ENCODE measurements around the gene FMO4.
"Not testable (repeated sequence)": the region's sequence is repeated elsewhere in the genome, so short reads cannot be mapped to it uniquely, and the experiment has no call there.

FMO4 gene

DNA sequence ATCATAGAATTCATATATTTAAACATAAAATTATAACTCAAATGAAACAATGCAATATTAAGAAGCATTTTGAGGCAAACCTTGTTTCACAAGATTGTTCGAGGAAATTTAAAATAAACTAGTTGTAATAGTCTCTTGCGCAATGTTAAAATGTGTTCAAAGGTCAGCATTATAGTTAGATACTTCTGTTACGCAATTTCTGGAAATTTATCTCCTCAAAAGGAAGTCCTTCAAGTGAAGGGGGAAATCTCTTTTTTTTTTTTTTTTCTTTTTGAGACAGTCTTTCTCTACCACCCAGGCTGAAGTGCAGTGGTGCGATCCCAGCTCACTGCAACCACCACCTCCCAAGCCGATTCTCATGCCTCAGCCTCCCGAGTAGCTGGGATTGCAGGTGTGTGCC, 52.1 kb downstream of the FMO4 start:
- Histone ChIP-seq H2AFZ (ENCODE audit: low read length) (no peak overlapping the region), H3K27me3 (ENCODE audit: insufficient read depth, low read length) (no peaks in the 10 kb centered on the region), H3F3A (ENCODE audit: insufficient read depth, low read length) (no peaks in the 10 kb centered on the region), H3K27ac (ENCODE audit: low read depth, low read length, poor library complexity, severe bottlenecking) (no peak overlapping the region), H3K4me2 (ENCODE audit: low read length) (no peak overlapping the region), H3K4me3 (ENCODE audit: low read depth, low read length, poor library complexity, severe bottlenecking) (no peak overlapping the region), H3K9me3 (ENCODE audit: low read length) (no peaks in the 10 kb centered on the region), H4K20me1 (ENCODE audit: insufficient read depth, low read length) (no peaks in the 10 kb centered on the region), H3K4me1 (ENCODE audit: insufficient read depth, low read length, severe bottlenecking) (no peaks in the 10 kb centered on the region), H3K79me2 (ENCODE audit: insufficient read depth, low read length) (no peaks in the 10 kb centered on the region), H3K36me3 (ENCODE audit: insufficient read depth, low read length) (no peaks in the 10 kb centered on the region), H3K9me2 (ENCODE audit: low read depth, low read length) (no peaks in the 10 kb centered on the region), H3K9ac (ENCODE audit: low read length) (no peak overlapping the region)
- no peak for TF ChIP-seq EZH2 (IDR thresholded peaks at IDR 0.05; ENCODE audit: borderline replicate concordance, low read length)
- TF ChIP-seq, protein P1, sequence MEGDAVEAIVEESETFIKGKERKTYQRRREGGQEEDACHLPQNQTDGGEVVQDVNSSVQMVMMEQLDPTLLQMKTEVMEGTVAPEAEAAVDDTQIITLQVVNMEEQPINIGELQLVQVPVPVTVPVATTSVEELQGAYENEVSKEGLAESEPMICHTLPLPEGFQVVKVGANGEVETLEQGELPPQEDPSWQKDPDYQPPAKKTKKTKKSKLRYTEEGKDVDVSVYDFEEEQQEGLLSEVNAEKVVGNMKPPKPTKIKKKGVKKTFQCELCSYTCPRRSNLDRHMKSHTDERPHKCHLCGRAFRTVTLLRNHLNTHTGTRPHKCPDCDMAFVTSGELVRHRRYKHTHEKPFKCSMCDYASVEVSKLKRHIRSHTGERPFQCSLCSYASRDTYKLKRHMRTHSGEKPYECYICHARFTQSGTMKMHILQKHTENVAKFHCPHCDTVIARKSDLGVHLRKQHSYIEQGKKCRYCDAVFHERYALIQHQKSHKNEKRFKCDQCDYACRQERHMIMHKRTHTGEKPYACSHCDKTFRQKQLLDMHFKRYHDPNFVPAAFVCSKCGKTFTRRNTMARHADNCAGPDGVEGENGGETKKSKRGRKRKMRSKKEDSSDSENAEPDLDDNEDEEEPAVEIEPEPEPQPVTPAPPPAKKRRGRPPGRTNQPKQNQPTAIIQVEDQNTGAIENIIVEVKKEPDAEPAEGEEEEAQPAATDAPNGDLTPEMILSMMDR (IDR thresholded peaks at IDR 0.05; ENCODE audit: low read length): no peak

GRCh38 chr1:171366816-171367215, 52.8 kb downstream of the FMO4 start:
- H3F3A ChIP-seq (ENCODE audit: insufficient read depth, low read length): no peaks in the 10 kb centered on the region
- no peaks in the 10 kb centered on the region for H3K4me1 ChIP-seq (ENCODE audit: insufficient read depth, low read length, severe bottlenecking)
- H3K4me3 ChIP-seq (ENCODE audit: low read depth, low read length, poor library complexity, severe bottlenecking): no peak overlapping the region
- no peak overlapping the region for H3K27ac ChIP-seq (ENCODE audit: low read depth, low read length, poor library complexity, severe bottlenecking)
- H4K20me1 ChIP-seq (ENCODE audit: insufficient read depth, low read length): no peaks in the 10 kb centered on the region
- H3K4me2 ChIP-seq (ENCODE audit: low read length): no peak overlapping the region
- no peak overlapping the region for H2AFZ ChIP-seq (ENCODE audit: low read length)
- TF ChIP-seq EZH2 (IDR thresholded peaks at IDR 0.05; ENCODE audit: borderline replicate concordance, low read length): no peak
- no peaks in the 10 kb centered on the region for H3K27me3 ChIP-seq (ENCODE audit: insufficient read depth, low read length)
- H3K36me3 ChIP-seq (ENCODE audit: insufficient read depth, low read length): no peaks in the 10 kb centered on the region
- no peaks in the 10 kb centered on the region for H3K79me2 ChIP-seq (ENCODE audit: insufficient read depth, low read length)
- no peaks in the 10 kb centered on the region for H3K9me3 ChIP-seq (ENCODE audit: low read length)
- H3K9ac ChIP-seq (ENCODE audit: low read length): no peak overlapping the region
- no peaks in the 10 kb centered on the region for H3K9me2 ChIP-seq (ENCODE audit: low read depth, low read length)

GRCh38 chr1:171367436-171367835, 53.5 kb downstream of the FMO4 start:
- Histone ChIP-seq H3K27me3 (ENCODE audit: insufficient read depth, low read length) (no peaks in the 10 kb centered on the region), H3K9me3 (ENCODE audit: low read length) (no peaks in the 10 kb centered on the region), H3K4me3 (ENCODE audit: low read depth, low read length, poor library complexity, severe bottlenecking) (no peak overlapping the region), H4K20me1 (ENCODE audit: insufficient read depth, low read length) (no peaks in the 10 kb centered on the region), H2AFZ (ENCODE audit: low read length) (no peak overlapping the region), H3F3A (ENCODE audit: insufficient read depth, low read length) (no peaks in the 10 kb centered on the region), H3K27ac (ENCODE audit: low read depth, low read length, poor library complexity, severe bottlenecking) (no peak overlapping the region), H3K9me2 (ENCODE audit: low read depth, low read length) (no peaks in the 10 kb centered on the region), H3K4me1 (ENCODE audit: insufficient read depth, low read length, severe bottlenecking) (no peaks in the 10 kb centered on the region), H3K79me2 (ENCODE audit: insufficient read depth, low read length) (no peaks in the 10 kb centered on the region), H3K9ac (ENCODE audit: low read length) (no peak overlapping the region), H3K4me2 (ENCODE audit: low read length) (no peak overlapping the region), H3K36me3 (ENCODE audit: insufficient read depth, low read length) (no peaks in the 10 kb centered on the region)
- TF ChIP-seq, protein P1 (IDR thresholded peaks at IDR 0.05; ENCODE audit: low read length): no peak
- TF ChIP-seq EZH2 (IDR thresholded peaks at IDR 0.05; ENCODE audit: borderline replicate concordance, low read length): no peak

- H3F3A ChIP-seq (ENCODE audit: insufficient read depth, low read length): no peaks in the 10 kb centered on the region
- H2AFZ ChIP-seq (ENCODE audit: low read length): no peak overlapping the region
- H3K4me1 ChIP-seq (ENCODE audit: insufficient read depth, low read length, severe bottlenecking): no peaks in the 10 kb centered on the region
- no peaks in the 10 kb centered on the region for H4K20me1 ChIP-seq (ENCODE audit: insufficient read depth, low read length)
- H3K4me3 ChIP-seq (ENCODE audit: low read depth, low read length, poor library complexity, severe bottlenecking): no peak overlapping the region
- H3K9me2 ChIP-seq (ENCODE audit: low read depth, low read length): no peaks in the 10 kb centered on the region
- no peak overlapping the region for H3K9ac ChIP-seq (ENCODE audit: low read length)
- no peaks in the 10 kb centered on the region for H3K36me3 ChIP-seq (ENCODE audit: insufficient read depth, low read length)
- H3K27me3 ChIP-seq (ENCODE audit: insufficient read depth, low read length): no peaks in the 10 kb centered on the region
- H3K9me3 ChIP-seq (ENCODE audit: low read length): no peaks in the 10 kb centered on the region
- no peak overlapping the region for H3K4me2 ChIP-seq (ENCODE audit: low read length)
- no peak overlapping the region for H3K27ac ChIP-seq (ENCODE audit: low read depth, low read length, poor library complexity, severe bottlenecking)
- no peak for TF ChIP-seq EZH2 (IDR thresholded peaks at IDR 0.05; ENCODE audit: borderline replicate concordance, low read length)
- TF ChIP-seq, protein P1 (IDR thresholded peaks at IDR 0.05; ENCODE audit: low read length): no peak
- H3K79me2 ChIP-seq (ENCODE audit: insufficient read depth, low read length): no peaks in the 10 kb centered on the region
Measured at GRCh38 chr1:171372418-171373084, 58.6 kb downstream of the FMO4 start.

DNA sequence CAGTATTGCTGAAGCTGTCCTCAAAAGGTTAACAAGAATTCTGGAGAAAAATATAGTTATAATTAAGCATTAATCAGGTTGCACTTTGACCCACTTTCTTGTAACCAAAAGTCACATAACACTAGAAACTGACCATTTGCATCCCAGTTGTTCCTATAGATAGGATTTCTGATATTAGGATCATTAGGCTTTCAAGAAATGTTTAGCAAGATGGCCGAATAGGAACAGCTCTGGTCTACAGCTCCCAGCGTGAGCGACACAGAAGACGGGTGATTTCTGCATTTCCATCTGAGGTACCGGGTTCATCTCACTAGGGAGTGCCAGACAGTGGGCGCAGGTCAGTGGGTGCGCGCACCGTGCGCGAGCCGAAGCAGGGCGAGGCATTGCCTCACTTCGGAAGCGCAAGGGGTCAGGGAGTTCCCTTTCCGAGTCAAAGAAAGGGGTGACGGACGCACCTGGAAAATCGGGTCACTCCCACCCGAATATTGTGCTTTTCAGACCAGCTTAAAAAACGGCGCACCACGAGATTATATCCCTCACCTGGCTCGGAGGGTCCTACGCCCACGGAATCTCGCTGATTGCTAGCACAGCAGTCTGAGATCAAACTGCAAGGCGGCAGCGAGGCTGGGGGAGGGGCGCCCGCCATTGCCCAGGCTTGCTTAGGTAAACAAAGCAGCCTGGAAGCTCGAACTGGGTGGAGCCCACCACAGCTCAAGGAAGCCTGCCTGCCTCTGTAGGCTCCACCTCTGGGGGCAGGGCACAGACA, 59.6 kb downstream of the FMO4 start:
- not testable (repeated sequence) for H3K9ac ChIP-seq (ENCODE audit: low read length); H2AFZ ChIP-seq (ENCODE audit: low read length); H3K36me3 ChIP-seq (ENCODE audit: insufficient read depth, low read length); H3K79me2 ChIP-seq (ENCODE audit: insufficient read depth, low read length); H3K4me2 ChIP-seq (ENCODE audit: low read length); H3K27ac ChIP-seq (ENCODE audit: low read depth, low read length, poor library complexity, severe bottlenecking); H3K9me2 ChIP-seq (ENCODE audit: low read depth, low read length); H3K27me3 ChIP-seq (ENCODE audit: insufficient read depth, low read length); H3F3A ChIP-seq (ENCODE audit: insufficient read depth, low read length); H3K4me3 ChIP-seq (ENCODE audit: low read depth, low read length, poor library complexity, severe bottlenecking); H4K20me1 ChIP-seq (ENCODE audit: insufficient read depth, low read length); H3K4me1 ChIP-seq (ENCODE audit: insufficient read depth, low read length, severe bottlenecking); H3K9me3 ChIP-seq (ENCODE audit: low read length)

Data from OCI-LY1 (cell line).